Transverse colon (tissue), 4 donors: ENCODE data around the gene NCK2. TPM values are rescaled to one million over a fixed set of nuclear protein-coding genes. Genes with fewer than 3 reads are reported as not detected.

Source experiments
- DNase-seq: peaks from one replicate; pipeline ENCODE4 v3.0.0-alpha.2; 2019
- H3K27ac ChIP-seq, 4 donors: fragments of 200-600 bp; sonication (generic); 2 replicates each; pipeline ENCODE4 v1.5.1; 2016 to 2018; ENCODE audit warnings: inconsistent platforms in 4 of 4
- H3K27me3 ChIP-seq: fragments of 200-600 bp; sonication (generic); 2 replicates; pipeline ENCODE4 v1.5.1; 2017; ENCODE audit warnings: inconsistent platforms
- H3K36me3 ChIP-seq, 4 donors: fragments of 200-600 bp; sonication (generic); 2 replicates each; pipeline ENCODE4 v1.5.1; 2017 to 2019; ENCODE audit warnings: inconsistent platforms in 4 of 4
- H3K4me1 ChIP-seq, 4 donors: fragments of 200-600 bp; sonication (generic); 2 replicates each; pipeline ENCODE4 v1.5.1; 2017 to 2020; ENCODE audit warnings: inconsistent platforms in 4 of 4
- H3K4me3 ChIP-seq, 4 donors: fragments of 200-600 bp; sonication (generic); 1 replicate in 1 of 4; 2 replicates in 3 of 4; pipeline versions ENCODE4 v1.5.1 to v1.6.1; 2017 to 2019; ENCODE audit warnings: inconsistent platforms in 4 of 4
- H3K9me3 ChIP-seq, 2 donors: fragments of 200-600 bp; sonication (generic); 2 replicates each; pipeline ENCODE4 v1.5.1; 2017 to 2019; ENCODE audit warnings: inconsistent platforms in 2 of 2
- EP300 ChIP-seq: sonication (generic); formaldehyde crosslinking; IDR thresholded peaks from one replicate; pipeline ENCODE4 v1.6.1; 2017; ENCODE audit warnings: antibody characterized with exemption, low read depth
- POLR2A ChIP-seq: fragments of 450-650 bp; IDR thresholded peaks from one replicate; pipeline ENCODE4 v1.6.1; 2016; ENCODE audit warnings: antibody characterized with exemption, mild to moderate bottlenecking, moderate library complexity
- POLR2AphosphoS5 ChIP-seq, 3 donors: sonication (generic); formaldehyde crosslinking; IDR thresholded peaks; one replicate each; pipeline ENCODE4 v1.6.1; 2016; ENCODE audit warnings: antibody characterized with exemption in 3 of 3
- WGBS, 2 donors: methylation state at CpG; one replicate each; pipeline ENCODE4 v1.1.5; 2018; ENCODE audit warnings: low coverage in 1 of 2; 5-methylcytosine and 5-hydroxymethylcytosine counted together
- in situ Hi-C, 4 donors: fragments of 200-750 bp; cut with MboI; loops; one replicate each; pipeline versions ENCODE4 v1.15.0 to v1.15.1; 2017; ENCODE audit warnings: low sequenced_read_pairs in 3 of 4, low pct_ligation_motif_present in 1 of 4, low pct_unique_long_range_greater_than_20kb in 1 of 4
- intact Hi-C: fragments of 100-400 bp; cut with DNase I; formaldehyde crosslinking; loops from one replicate; pipeline ENCODE4 v1.15.1; 2023; ENCODE audit warnings: low total_unique reads
- total RNA-seq, 4 donors: library from RNA; depleted of rRNA; stranded (reverse); fragments of >200 nt; gene quantifications; one replicate each; pipeline ENCODE4 v1.1.0, GENCODE V29; 2016
- TF ChIP-seq, protein P1 (sequence below), 5 experiments: fragments of 200-600 bp in 3 of 5; fragments of 450-650 bp in 2 of 5; sonication (generic) in 3 of 5; IDR thresholded peaks; 1 replicate in 2 of 5; 2 replicates in 3 of 5; pipeline ENCODE4 v1.5.1; 2016 to 2017; ENCODE audit warnings: antibody characterized with exemption in 5 of 5, inconsistent platforms in 3 of 5, mild to moderate bottlenecking in 2 of 5, moderate library complexity in 1 of 5

NCK2 gene
- total RNA-seq, 4 donors from 2014 or later = 42.2 to 74.1 (median 59.9) TPM

DNA sequence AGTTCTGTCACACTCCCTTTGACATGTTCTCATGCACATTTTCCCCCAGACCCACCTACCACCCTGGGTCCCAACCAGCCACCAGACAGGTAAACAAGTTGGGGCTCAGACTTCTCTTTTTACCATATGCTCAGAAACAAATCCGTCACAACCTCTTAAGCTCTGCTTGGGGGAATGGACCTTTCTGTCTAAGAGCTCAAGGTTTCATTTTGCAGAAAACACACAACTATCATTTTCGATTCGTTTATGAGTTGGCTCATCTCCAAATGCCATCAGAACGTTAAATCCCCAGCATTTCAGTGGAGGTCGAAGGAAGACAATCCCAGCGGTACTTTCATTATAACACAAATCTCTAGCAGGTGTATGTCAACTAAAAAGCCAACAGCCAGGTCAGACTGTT lies 30.6 kb upstream of the NCK2 start:
- 47 to 56% methylated on average over 4 to 6 of the region's 6 CpGs for WGBS, 2 donors
- intact Hi-C loops = no loop called here
- H3K4me3 ChIP-seq = no peak overlapping the region
- H3K27ac ChIP-seq = no peak overlapping the region
- no peaks in the 10 kb centered on the region for H3K9me3 ChIP-seq
- no peaks in the 10 kb centered on the region for H3K27me3 ChIP-seq
- no peak for DNase-seq
- in situ Hi-C loops = no loop called here
- no peak for TF ChIP-seq EP300
- no peak for TF ChIP-seq POLR2A
- TF ChIP-seq, protein P1, sequence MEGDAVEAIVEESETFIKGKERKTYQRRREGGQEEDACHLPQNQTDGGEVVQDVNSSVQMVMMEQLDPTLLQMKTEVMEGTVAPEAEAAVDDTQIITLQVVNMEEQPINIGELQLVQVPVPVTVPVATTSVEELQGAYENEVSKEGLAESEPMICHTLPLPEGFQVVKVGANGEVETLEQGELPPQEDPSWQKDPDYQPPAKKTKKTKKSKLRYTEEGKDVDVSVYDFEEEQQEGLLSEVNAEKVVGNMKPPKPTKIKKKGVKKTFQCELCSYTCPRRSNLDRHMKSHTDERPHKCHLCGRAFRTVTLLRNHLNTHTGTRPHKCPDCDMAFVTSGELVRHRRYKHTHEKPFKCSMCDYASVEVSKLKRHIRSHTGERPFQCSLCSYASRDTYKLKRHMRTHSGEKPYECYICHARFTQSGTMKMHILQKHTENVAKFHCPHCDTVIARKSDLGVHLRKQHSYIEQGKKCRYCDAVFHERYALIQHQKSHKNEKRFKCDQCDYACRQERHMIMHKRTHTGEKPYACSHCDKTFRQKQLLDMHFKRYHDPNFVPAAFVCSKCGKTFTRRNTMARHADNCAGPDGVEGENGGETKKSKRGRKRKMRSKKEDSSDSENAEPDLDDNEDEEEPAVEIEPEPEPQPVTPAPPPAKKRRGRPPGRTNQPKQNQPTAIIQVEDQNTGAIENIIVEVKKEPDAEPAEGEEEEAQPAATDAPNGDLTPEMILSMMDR (IDR thresholded peaks at IDR 0.05) = no peak
- TF ChIP-seq POLR2AphosphoS5 (IDR thresholded peaks at IDR 0.05) = no peak
- no peaks in the 10 kb centered on the region for H3K36me3 ChIP-seq
- peaks cover 0 to 29% (median 12%) of the 10 kb centered on the region in 4 donors for H3K4me1 ChIP-seq

DNA sequence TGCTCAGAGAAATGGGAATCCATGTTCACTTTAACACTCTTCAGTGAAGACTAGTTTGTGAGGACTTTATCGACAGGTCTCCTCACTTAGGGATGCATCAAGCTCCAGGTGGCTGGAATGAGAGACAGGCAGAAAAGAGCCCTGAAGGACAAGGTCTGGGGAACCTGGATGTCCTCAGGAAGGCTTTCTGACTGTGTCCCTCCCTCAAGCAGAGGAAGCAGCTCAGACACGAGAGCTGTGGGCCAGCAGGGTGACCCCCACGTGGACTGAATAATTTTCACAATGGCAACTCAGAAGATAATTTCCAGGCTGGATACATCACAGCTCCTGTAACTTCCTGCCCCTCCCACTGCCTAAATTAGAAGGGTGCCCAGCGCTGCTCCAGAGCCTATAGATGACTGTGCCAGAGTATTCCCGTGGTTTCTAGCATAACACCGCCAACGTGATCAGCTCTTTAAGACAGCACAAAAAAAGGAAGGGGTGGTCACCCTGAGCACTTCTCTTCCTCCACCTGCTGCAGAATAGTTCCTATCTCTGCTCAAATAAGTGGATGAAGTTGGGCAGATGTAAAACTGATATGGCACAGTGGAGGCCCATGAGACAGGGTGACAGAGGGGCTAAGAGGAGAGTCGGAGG lies 25.7 kb upstream of the NCK2 start:
- no peak overlapping the region for H3K27ac ChIP-seq
- peaks cover 0 to 6% (median 0%) of the 10 kb centered on the region in 4 donors for H3K4me1 ChIP-seq
- no peaks in the 10 kb centered on the region for H3K27me3 ChIP-seq
- in situ Hi-C loops (no loop called here), intact Hi-C loops (no loop called here)
- no peaks in the 10 kb centered on the region for H3K36me3 ChIP-seq
- no peak for DNase-seq
- H3K4me3 ChIP-seq = no peak overlapping the region
- WGBS, 2 donors = 66 to 80% methylated on average over 1 to 8 of the region's 8 CpGs
- H3K9me3 ChIP-seq = no peaks in the 10 kb centered on the region
- no peak for TF ChIP-seq POLR2A
- TF ChIP-seq, protein P1 (IDR thresholded peaks at IDR 0.05) = no peak
- TF ChIP-seq EP300 = no peak
- no peak for TF ChIP-seq POLR2AphosphoS5 (IDR thresholded peaks at IDR 0.05)

DNA sequence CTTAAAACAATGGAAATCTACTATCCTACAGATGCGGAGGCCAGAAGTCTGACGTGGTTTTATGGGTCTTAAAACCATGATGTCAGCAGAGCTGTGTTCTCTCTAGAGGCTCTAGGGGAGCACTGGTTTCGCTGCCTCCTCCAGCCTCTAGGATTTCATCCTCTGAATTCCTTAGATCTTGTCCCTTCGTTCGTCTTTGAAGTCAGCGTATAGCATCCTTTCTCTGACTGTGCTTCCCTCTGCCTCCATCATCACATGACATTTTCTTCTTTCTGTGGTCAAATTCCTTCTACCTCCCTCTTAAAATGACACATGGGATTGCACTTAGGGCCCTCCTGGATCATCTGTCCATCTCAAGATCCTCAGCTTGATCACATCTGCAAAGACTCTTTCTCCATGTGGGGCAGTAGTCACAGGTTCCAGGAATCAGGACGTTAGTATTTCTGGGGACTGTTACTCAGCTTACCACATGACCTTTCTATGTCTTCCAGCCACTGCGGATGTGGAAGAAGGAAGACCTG lies 22.7 kb upstream of the NCK2 start:
- no peak overlapping the region for H3K27ac ChIP-seq
- in situ Hi-C loops = no loop called here
- no peaks in the 10 kb centered on the region for H3K36me3 ChIP-seq
- no peak overlapping the region for H3K4me3 ChIP-seq
- DNase-seq = no peak
- no peaks in the 10 kb centered on the region for H3K9me3 ChIP-seq
- WGBS, 2 donors = 65 to 78% methylated on average over 5 to 8 of the region's 8 CpGs
- no peaks in the 10 kb centered on the region for H3K27me3 ChIP-seq
- H3K4me1 ChIP-seq = no peaks in the 10 kb centered on the region
- TF ChIP-seq POLR2AphosphoS5 (IDR thresholded peaks at IDR 0.05) = no peak
- TF ChIP-seq EP300 = no peak
- no peak for TF ChIP-seq POLR2A
- TF ChIP-seq, protein P1 (IDR thresholded peaks at IDR 0.05) = no peak
- intact Hi-C loops = no loop called here

DNA sequence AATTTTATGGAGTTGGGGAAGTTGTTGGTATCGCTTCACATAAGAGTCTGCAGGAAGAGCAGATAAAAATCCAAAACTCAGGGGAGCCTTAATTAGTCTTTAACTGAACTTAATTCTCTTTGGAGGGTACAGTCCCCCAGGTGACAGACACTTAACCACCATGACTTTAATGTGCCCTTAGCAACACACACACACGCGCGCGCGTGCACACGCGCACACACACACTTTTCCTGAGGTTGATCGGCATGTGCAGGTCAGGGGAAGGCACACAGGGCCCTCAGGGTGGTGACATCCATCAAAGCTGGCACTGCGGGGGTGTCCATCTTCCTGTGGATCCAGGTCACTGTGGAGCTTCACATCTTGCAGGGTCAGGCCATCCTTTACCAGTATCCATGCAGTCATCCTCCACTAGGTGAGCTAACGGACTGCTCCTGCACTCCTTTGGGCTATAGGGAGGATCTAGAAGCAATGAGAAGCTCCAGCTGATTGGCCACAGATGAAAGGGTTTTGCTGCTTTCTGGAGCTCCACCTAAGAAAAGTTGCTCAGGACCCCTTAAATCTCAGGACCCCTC lies 21.9 kb upstream of the NCK2 start:
- intact Hi-C loops (no loop called here), in situ Hi-C loops (no loop called here)
- H3K4me1 ChIP-seq = no peaks in the 10 kb centered on the region
- TF ChIP-seq, protein P1 (IDR thresholded peaks at IDR 0.05) = no peak
- no peak for DNase-seq
- H3K27me3 ChIP-seq = no peaks in the 10 kb centered on the region
- no peak overlapping the region for H3K4me3 ChIP-seq
- H3K27ac ChIP-seq = no peak overlapping the region
- 88 to 90% methylated on average over 2 to 11 of the region's 11 CpGs for WGBS, 2 donors
- peaks cover 0 to 4% of the 10 kb centered on the region in 2 donors for H3K9me3 ChIP-seq
- H3K36me3 ChIP-seq = no peaks in the 10 kb centered on the region
